ENCODE measurements around the gene PGM2.

GRCh38 chr4:37904824-37905223 lies 78.3 kb downstream of the PGM2 start:
- no peak for TF ChIP-seq CTCF (conservative IDR thresholded peaks at IDR 0.05 in 1 of 2, IDR thresholded peaks at IDR 0.05 in 1 of 2; ENCODE audit: extremely low read depth in 1 of 2, insufficient read depth in 1 of 2, low read depth in 1 of 2, low read length in 2 of 2)
- TF ChIP-seq EZH2 (IDR thresholded peaks at IDR 0.05; ENCODE audit: borderline replicate concordance, low read length), result no peak
